ENCODE data around the gene CD101.

GRCh38 chr1:116997636-116998035 is 3.9 kb upstream of the CD101 start:
- TF ChIP-seq CTCF (conservative IDR thresholded peaks at IDR 0.05; ENCODE audit: low read depth, low read length) (no peak), EZH2 (IDR thresholded peaks at IDR 0.05; ENCODE audit: borderline replicate concordance, low read depth, low read length, poor library complexity, severe bottlenecking) (no peak)

All from A673 (cell line).